Loucy (cell line): ENCODE data around the gene NCOA6.

Experiments used
- H2AFZ ChIP-seq: fragments of 200-600 bp; sonication (generic); 2 replicates; pipeline ENCODE4 v1.6.0; 2016; ENCODE audit warnings: antibody characterized with exemption, mild to moderate bottlenecking, low read length, moderate library complexity
- H3F3A ChIP-seq: fragments of 200-600 bp; 2 replicates; pipeline ENCODE4 v1.6.0; 2016; ENCODE audit warnings: antibody characterized with exemption, low read depth, mild to moderate bottlenecking
- H3K27me3 ChIP-seq: fragments of 200-600 bp; sonication (generic); 2 replicates; pipeline ENCODE4 v1.6.1; 2014; ENCODE audit warnings: low read length, mild to moderate bottlenecking; ENCODE audit not compliant: insufficient read depth, poor library complexity, severe bottlenecking
- H3K36me3 ChIP-seq: fragments of 200-600 bp; sonication (generic); 2 replicates; pipeline ENCODE4 v1.6.1; 2016; ENCODE audit warnings: low read length; ENCODE audit not compliant: insufficient read depth
- H3K4me1 ChIP-seq: fragments of 200-600 bp; sonication (generic); 2 replicates; pipeline ENCODE4 v1.5.1; 2014; ENCODE audit warnings: low read length, mild to moderate bottlenecking; ENCODE audit not compliant: insufficient read depth, poor library complexity, severe bottlenecking
- H3K4me2 ChIP-seq: fragments of 200-600 bp; sonication (generic); 2 replicates; pipeline ENCODE4 v1.6.0; 2014; ENCODE audit warnings: antibody characterized with exemption, low read length, low read depth, mild to moderate bottlenecking; ENCODE audit not compliant: poor library complexity, severe bottlenecking
- H3K4me3 ChIP-seq: fragments of 200-600 bp; sonication (generic); 2 replicates; pipeline ENCODE4 v1.5.1; 2014; ENCODE audit warnings: low read length, mild to moderate bottlenecking, mixed read lengths; ENCODE audit not compliant: poor library complexity, severe bottlenecking
- H3K79me2 ChIP-seq: fragments of 200-600 bp; sonication (generic); 2 replicates; pipeline ENCODE4 v1.6.1; 2014; ENCODE audit warnings: low read length; ENCODE audit not compliant: insufficient read depth
- H3K9ac ChIP-seq: fragments of 200-600 bp; sonication (generic); 2 replicates; pipeline ENCODE4 v1.6.0; 2014; ENCODE audit warnings: mild to moderate bottlenecking, low read depth, low read length, moderate library complexity; ENCODE audit not compliant: poor library complexity, severe bottlenecking
- H3K9me2 ChIP-seq: fragments of 200-600 bp; sonication (generic); replicated peaks from 2 replicates; pipeline ENCODE4 v1.6.1; 2016; ENCODE audit warnings: low read depth, low read length, mixed read lengths
- H3K9me3 ChIP-seq: fragments of 200-600 bp; sonication (generic); 2 replicates; pipeline ENCODE4 v1.6.1; 2014; ENCODE audit warnings: mild to moderate bottlenecking, antibody characterized with exemption, low read length, low read depth; ENCODE audit not compliant: insufficient read depth
- H4K20me1 ChIP-seq: fragments of 200-600 bp; sonication (generic); 2 replicates; pipeline ENCODE4 v1.6.0; 2014; ENCODE audit warnings: antibody characterized with exemption, low read length, mild to moderate bottlenecking; ENCODE audit not compliant: insufficient read depth, poor library complexity, severe bottlenecking
- CTCF ChIP-seq: fragments of 200-600 bp; sonication (generic); conservative IDR thresholded peaks from 2 replicates; pipeline ENCODE4 v1.5.1; 2014; ENCODE audit warnings: mild to moderate bottlenecking, antibody characterized with exemption, low read length
- EZH2phosphoT487 ChIP-seq: fragments of 200-600 bp; IDR thresholded peaks from 2 replicates; pipeline ENCODE4 v1.6.1; 2018; ENCODE audit warnings: antibody characterized with exemption, mild to moderate bottlenecking, moderate library complexity, borderline replicate concordance

Gene NCOA6

GRCh38 chr20:34669094-34669493 lies 156.4 kb downstream of the NCOA6 start:
- no peaks in the 10 kb centered on the region for H4K20me1 ChIP-seq
- H3K9me2 ChIP-seq = no peaks in the 10 kb centered on the region
- no peaks in the 10 kb centered on the region for H3K27me3 ChIP-seq
- peaks cover 12% of the 10 kb centered on the region; the same call in 1 of the 2 replicates for H3K79me2 ChIP-seq
- no peaks in the 10 kb centered on the region; the same call in 1 of the 2 replicates for H3K9me3 ChIP-seq
- H3K4me2 ChIP-seq = no peak overlapping the region
- H3K4me3 ChIP-seq = no peak overlapping the region
- no peak overlapping the region for H3K9ac ChIP-seq
- no peak for TF ChIP-seq EZH2phosphoT487
- TF ChIP-seq CTCF = no peak
- H3K36me3 ChIP-seq = no peaks in the 10 kb centered on the region
- no peaks in the 10 kb centered on the region for H3F3A ChIP-seq
- no peak overlapping the region for H2AFZ ChIP-seq
- no peaks in the 10 kb centered on the region for H3K4me1 ChIP-seq
